Stimulated activated naive B cell treated with anti-CD40 and anti-IgM and Interleukin-4, amounts not matched to agents 10 μg/mL and 1 μg/mL and 100 μg/mL, for 72 hours (primary cell): ENCODE results near the gene KDM7A.
"Not testable (repeated sequence)": the region's sequence is repeated elsewhere in the genome, so short reads cannot be mapped to it uniquely, and the experiment has no call there.

Source experiments
- ATAC-seq, 2 donors: fragments of 150-1000 bp; cut with Tn5 transposase; replicated peaks; 2 replicates each; pipeline ENCODE4 v1.10.0; 2021; ENCODE audit warnings: moderate library complexity in 1 of 2
- DNase-seq: peaks from one replicate; pipeline ENCODE4 v3.0.0; 2021
- H3K27ac Mint-ChIP-seq: one replicate; pipeline ENCODE4 v1.8.0; 2022; ENCODE audit warnings: mild to moderate bottlenecking, mixed read lengths
- H3K27me3 Mint-ChIP-seq, 2 donors: one replicate each; pipeline ENCODE4 v1.8.0; 2022; ENCODE audit warnings: mixed read lengths in 2 of 2
- H3K36me3 Mint-ChIP-seq, 2 donors: one replicate each; pipeline ENCODE4 v1.8.0; 2022; ENCODE audit warnings: mixed read lengths in 2 of 2, mild to moderate bottlenecking in 1 of 2
- H3K4me1 Mint-ChIP-seq, 2 donors: one replicate each; pipeline ENCODE4 v1.8.0; 2022; ENCODE audit warnings: mixed read lengths in 2 of 2, mild to moderate bottlenecking in 1 of 2
- H3K4me3 Mint-ChIP-seq, 2 donors: one replicate each; pipeline ENCODE4 v1.8.0; 2022; ENCODE audit warnings: mild to moderate bottlenecking in 2 of 2, mixed read lengths in 2 of 2, moderate library complexity in 1 of 2
- H3K9me3 Mint-ChIP-seq, 2 donors: one replicate each; pipeline ENCODE4 v1.8.0; 2022; ENCODE audit warnings: mixed read lengths in 2 of 2, mild to moderate bottlenecking in 1 of 2

The KDM7A gene

DNA sequence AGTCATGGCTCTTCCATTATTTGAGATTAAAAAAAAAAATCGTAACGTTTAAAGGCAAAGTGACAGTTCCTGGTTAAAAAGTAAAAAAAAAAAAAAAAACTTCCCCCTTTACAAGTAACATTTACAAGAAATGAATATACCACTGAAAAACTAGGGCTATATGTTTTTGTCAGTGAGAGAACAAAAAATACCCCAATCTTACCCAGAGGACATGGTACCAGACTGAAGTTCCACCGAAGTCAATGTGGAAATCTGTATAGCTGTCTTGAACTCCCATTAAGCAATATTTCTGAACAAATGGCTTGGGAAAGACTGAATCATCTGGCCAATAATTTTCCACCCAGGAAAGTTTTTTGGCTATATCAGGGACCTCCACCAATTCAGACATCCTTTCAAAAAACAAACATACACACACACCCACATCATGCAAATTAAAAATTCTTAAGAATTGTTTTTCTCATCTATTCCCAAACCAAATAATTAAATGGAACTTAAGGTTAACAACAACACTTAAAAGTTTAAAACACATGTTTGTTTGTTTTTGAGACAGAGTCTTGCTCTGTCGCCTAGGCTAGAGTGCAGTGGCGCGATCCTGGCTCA, 50.2 kb downstream of the KDM7A start:
- Mint-ChIP-seq H3K4me3 (peak overlapping the region; percentile 25), H3K4me1 (peaks cover 14 to 46% of the 10 kb centered on the region in 2 donors), H3K36me3 (peaks cover 28 to 30% of the 10 kb centered on the region in 2 donors), H3K27ac (peak overlapping the region; percentile 87), H3K9me3 (peaks cover 0 to 1% of the 10 kb centered on the region in 2 donors), H3K27me3 (no peaks in the 10 kb centered on the region)
- DNase-seq (no peak), ATAC-seq (peak; percentile 73 to 79)

GRCh38 chr7:140122965-140123364, 53.8 kb downstream of the KDM7A start:
- ATAC-seq: no peak
- H3K27me3 Mint-ChIP-seq: no peaks in the 10 kb centered on the region
- H3K9me3 Mint-ChIP-seq: peaks cover 0 to 1% of the 10 kb centered on the region in 2 donors

GRCh38 chr7:140121326-140121725, 55.5 kb downstream of the KDM7A start:
- Mint-ChIP-seq H3K9me3 (no peaks in the 10 kb centered on the region), H3K27ac (no peak overlapping the region), H3K36me3 (peaks cover 12 to 17% of the 10 kb centered on the region in 2 donors)

More at GRCh38 chr7:140122965-140123364, 53.8 kb downstream of the KDM7A start:
- DNase-seq: no peak
- Mint-ChIP-seq H3K4me3 (no peak overlapping the region), H3K4me1 (peaks cover 11 to 40% of the 10 kb centered on the region in 2 donors), H3K36me3 (peaks cover 15 to 20% of the 10 kb centered on the region in 2 donors), H3K27ac (no peak overlapping the region)

GRCh38 chr7:140114817-140115216, 62.0 kb downstream of the KDM7A start:
- H3K4me1 Mint-ChIP-seq, H3K9me3 Mint-ChIP-seq: not testable (repeated sequence)
- H3K36me3 Mint-ChIP-seq: peaks cover 15 to 21% of the 10 kb centered on the region in 2 donors

More at GRCh38 chr7:140121326-140121725, 55.5 kb downstream of the KDM7A start:
- ATAC-seq: no peak
- no peak for DNase-seq
- Mint-ChIP-seq H3K27me3 (no peaks in the 10 kb centered on the region), H3K4me3 (no peak overlapping the region), H3K4me1 (peaks cover 7 to 29% of the 10 kb centered on the region in 2 donors)

GRCh38 chr7:140108777-140109176, 68.0 kb downstream of the KDM7A start:
- H3K27me3 Mint-ChIP-seq, ATAC-seq, H3K9me3 Mint-ChIP-seq, H3K4me3 Mint-ChIP-seq, H3K27ac Mint-ChIP-seq, H3K4me1 Mint-ChIP-seq, DNase-seq: not testable (repeated sequence)
- peaks cover 36 to 42% of the 10 kb centered on the region in 2 donors for H3K36me3 Mint-ChIP-seq

More at GRCh38 chr7:140114817-140115216, 62.0 kb downstream of the KDM7A start:
- H3K27me3 Mint-ChIP-seq, H3K27ac Mint-ChIP-seq, DNase-seq, H3K4me3 Mint-ChIP-seq, ATAC-seq: not testable (repeated sequence)

DNA sequence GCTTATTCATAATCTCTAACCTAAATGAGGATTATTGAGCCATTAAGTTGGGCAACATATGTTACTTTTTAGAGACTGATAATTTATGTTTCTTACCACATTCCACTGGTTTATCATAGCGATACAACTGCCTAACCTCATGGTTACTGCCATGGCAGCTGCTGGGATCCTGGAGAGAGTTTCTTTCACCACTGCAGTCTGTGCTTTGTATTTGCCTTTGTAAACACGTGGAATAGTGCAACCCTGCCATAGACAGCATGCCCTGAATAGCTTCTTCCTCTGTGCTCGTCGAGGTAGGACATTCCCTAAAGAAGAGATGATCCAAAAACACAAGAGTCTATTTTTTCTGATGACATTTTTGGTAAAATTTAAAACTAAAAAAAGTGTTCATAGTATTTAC, 80.3 kb downstream of the KDM7A start:
- H3K4me1 Mint-ChIP-seq: no peaks in the 10 kb centered on the region
- ATAC-seq (no peak), DNase-seq (no peak)
- peaks cover 29 to 47% of the 10 kb centered on the region in 2 donors for H3K36me3 Mint-ChIP-seq
- no peaks in the 10 kb centered on the region for H3K9me3 Mint-ChIP-seq
- no peak overlapping the region for H3K27ac Mint-ChIP-seq
- no peak overlapping the region for H3K4me3 Mint-ChIP-seq
- no peaks in the 10 kb centered on the region for H3K27me3 Mint-ChIP-seq

- H3K36me3 Mint-ChIP-seq: peaks cover 29 to 41% of the 10 kb centered on the region in 2 donors
- no peak for ATAC-seq
- H3K27ac Mint-ChIP-seq: no peak overlapping the region
- no peak for DNase-seq
- H3K4me1 Mint-ChIP-seq: peaks cover 0 to 2% of the 10 kb centered on the region in 2 donors
- H3K4me3 Mint-ChIP-seq: no peak overlapping the region
- H3K9me3 Mint-ChIP-seq: no peaks in the 10 kb centered on the region
- H3K27me3 Mint-ChIP-seq: no peaks in the 10 kb centered on the region
Measured at GRCh38 chr7:140093375-140093774, 83.4 kb downstream of the KDM7A start.

GRCh38 chr7:140085447-140085846, 91.3 kb downstream of the KDM7A start:
- H3K27ac Mint-ChIP-seq: no peak overlapping the region
- ATAC-seq: peak; percentile 8 to 15
- DNase-seq: no peak
- H3K4me1 Mint-ChIP-seq: peaks cover 11 to 28% of the 10 kb centered on the region in 2 donors
- H3K9me3 Mint-ChIP-seq: no peaks in the 10 kb centered on the region
- H3K4me3 Mint-ChIP-seq: no peak overlapping the region
- H3K27me3 Mint-ChIP-seq: no peaks in the 10 kb centered on the region
- H3K36me3 Mint-ChIP-seq: peaks cover 0 to 2% of the 10 kb centered on the region in 2 donors

DNA sequence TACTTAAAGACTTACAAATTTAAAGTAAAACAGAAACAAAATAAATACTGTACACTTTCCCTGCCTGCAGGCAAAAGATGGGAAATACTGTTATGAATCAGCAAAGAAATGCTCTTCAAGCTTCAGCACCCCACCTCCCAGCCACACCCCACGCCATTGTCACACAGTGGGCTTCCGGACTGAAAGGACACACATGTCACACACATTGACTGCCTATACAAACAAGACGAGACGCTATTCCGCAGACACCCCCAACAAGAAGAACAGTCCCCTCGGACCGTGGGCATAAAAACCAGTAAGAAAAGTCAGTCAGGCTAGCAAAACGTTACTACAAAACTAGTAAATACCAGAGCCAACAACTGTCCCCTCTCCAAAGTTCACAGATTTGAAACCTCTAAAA, 91.8 kb downstream of the KDM7A start:
- H3K4me1 Mint-ChIP-seq: peaks cover 11 to 28% of the 10 kb centered on the region in 2 donors
- ATAC-seq (peak; percentile 93 to 95), DNase-seq (peak; percentile 53)
- H3K4me3 Mint-ChIP-seq: peak overlapping the region; percentile 47 to 50
- peak overlapping the region; percentile 60 for H3K27ac Mint-ChIP-seq
- H3K9me3 Mint-ChIP-seq: no peaks in the 10 kb centered on the region
- H3K36me3 Mint-ChIP-seq: peaks cover 0 to 2% of the 10 kb centered on the region in 2 donors
- H3K27me3 Mint-ChIP-seq: no peaks in the 10 kb centered on the region

- Mint-ChIP-seq H3K4me3 (no peak overlapping the region), H3K9me3 (no peaks in the 10 kb centered on the region), H3K27ac (peak overlapping the region; percentile 60), H3K27me3 (no peaks in the 10 kb centered on the region), H3K4me1 (peaks cover 11 to 28% of the 10 kb centered on the region in 2 donors), H3K36me3 (peaks cover 0 to 2% of the 10 kb centered on the region in 2 donors)
- DNase-seq (no peak), ATAC-seq (no peak)
Measured at GRCh38 chr7:140084142-140084655, 92.6 kb downstream of the KDM7A start.

GRCh38 chr7:140082770-140083169, 94.0 kb downstream of the KDM7A start:
- no peak for ATAC-seq
- Mint-ChIP-seq H3K9me3 (no peaks in the 10 kb centered on the region), H3K36me3 (peaks cover 0 to 2% of the 10 kb centered on the region in 2 donors), H3K27ac (peak overlapping the region; percentile 1), H3K4me1 (peaks cover 13 to 28% of the 10 kb centered on the region in 2 donors), H3K27me3 (no peaks in the 10 kb centered on the region), H3K4me3 (no peak overlapping the region)
- DNase-seq: no peak

DNA sequence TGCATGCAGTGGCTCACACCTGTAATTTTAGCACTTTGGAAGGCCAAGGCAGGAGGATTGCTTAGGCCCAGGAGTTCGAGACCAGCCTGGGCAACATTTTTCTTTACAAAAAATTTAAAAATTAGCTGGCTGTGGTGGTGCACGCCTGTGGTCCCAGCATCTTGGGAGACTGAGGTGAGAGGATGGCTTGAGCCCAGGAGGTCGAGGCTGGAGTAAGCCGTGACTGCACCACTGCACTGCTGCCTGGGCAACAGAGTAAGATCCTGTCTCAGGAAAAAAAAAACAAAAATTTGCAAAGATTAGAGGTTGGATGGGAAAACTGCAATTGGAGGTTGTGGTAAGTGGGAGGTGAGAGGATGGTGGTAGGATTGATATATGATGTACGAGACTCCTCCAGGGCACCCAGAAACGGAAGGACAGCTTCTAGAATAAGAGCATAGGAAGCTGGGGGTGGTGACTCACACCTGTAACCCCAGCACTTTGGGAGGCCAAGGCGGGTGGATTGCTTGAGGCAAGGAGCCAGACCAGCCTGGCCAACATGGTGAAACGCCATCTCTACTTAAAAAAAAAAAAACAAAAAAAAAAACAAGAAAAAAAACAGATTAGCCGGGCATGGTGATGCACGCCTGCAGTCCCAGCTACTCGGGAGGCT, 94.9 kb downstream of the KDM7A start:
- H3K9me3 Mint-ChIP-seq: no peaks in the 10 kb centered on the region
- DNase-seq (no peak), ATAC-seq (no peak)
- H3K36me3 Mint-ChIP-seq: no peaks in the 10 kb centered on the region
- no peak overlapping the region for H3K4me3 Mint-ChIP-seq
- H3K27ac Mint-ChIP-seq: no peak overlapping the region
- H3K4me1 Mint-ChIP-seq: peaks cover 11 to 24% of the 10 kb centered on the region in 2 donors
- no peaks in the 10 kb centered on the region for H3K27me3 Mint-ChIP-seq

GRCh38 chr7:140080919-140081318, 95.9 kb downstream of the KDM7A start:
- Mint-ChIP-seq H3K27ac (no peak overlapping the region), H3K4me1 (peaks cover 9 to 21% of the 10 kb centered on the region in 2 donors), H3K9me3 (no peaks in the 10 kb centered on the region), H3K27me3 (no peaks in the 10 kb centered on the region), H3K4me3 (no peak overlapping the region), H3K36me3 (no peaks in the 10 kb centered on the region)
- ATAC-seq (no peak), DNase-seq (no peak)

- Mint-ChIP-seq H3K4me1 (peaks cover 3 to 7% of the 10 kb centered on the region in 2 donors), H3K9me3 (no peaks in the 10 kb centered on the region), H3K27ac (peak overlapping the region; percentile 51), H3K36me3 (no peaks in the 10 kb centered on the region), H3K4me3 (no peak overlapping the region), H3K27me3 (no peaks in the 10 kb centered on the region)
- no peak for DNase-seq
- no peak for ATAC-seq
Measured at GRCh38 chr7:140079121-140079536, 97.7 kb downstream of the KDM7A start.

- no peak overlapping the region for H3K4me3 Mint-ChIP-seq
- no peaks in the 10 kb centered on the region for H3K9me3 Mint-ChIP-seq
- no peaks in the 10 kb centered on the region for H3K27me3 Mint-ChIP-seq
- H3K36me3 Mint-ChIP-seq: no peaks in the 10 kb centered on the region
- H3K27ac Mint-ChIP-seq: no peak overlapping the region
- H3K4me1 Mint-ChIP-seq: peaks cover 2 to 4% of the 10 kb centered on the region in 2 donors
- ATAC-seq: no peak
- no peak for DNase-seq
Measured at GRCh38 chr7:140078392-140078791, 98.4 kb downstream of the KDM7A start.
